Mesendoderm (in vitro differentiated cells): Measurements from ENCODE around the gene STPG3. TPM values are rescaled to one million over a fixed set of nuclear protein-coding genes. Genes with fewer than 3 reads are reported as not detected.
A peak's percentile ranks its signal among the peaks of the same experiment; 100 is the strongest.

Experiments
- DNase-seq: peaks from one replicate; pipeline ENCODE4 v3.0.0; 2013
- H2AK5ac ChIP-seq: 2 replicates; pipeline ENCODE4 v1.6.1; 2013; ENCODE audit warnings: low read length, inconsistent platforms
- H2BK120ac ChIP-seq: 2 replicates; pipeline ENCODE4 v1.6.1; 2013; ENCODE audit warnings: low read depth, mild to moderate bottlenecking, low read length, moderate library complexity, mixed read lengths
- H2BK15ac ChIP-seq: replicated peaks from 2 replicates; pipeline ENCODE4 v1.6.1; 2013; ENCODE audit warnings: low read depth, mild to moderate bottlenecking, moderate library complexity
- H2BK5ac ChIP-seq: 2 replicates; pipeline ENCODE4 v1.6.1; 2013; ENCODE audit warnings: low read length, inconsistent platforms
- H3K18ac ChIP-seq: 2 replicates; pipeline ENCODE4 v1.6.1; 2013; ENCODE audit warnings: mild to moderate bottlenecking, low read length, mixed read lengths
- H3K23ac ChIP-seq: one replicate; pipeline ENCODE4 v1.6.1; 2013; ENCODE audit warnings: low read length
- H3K27ac ChIP-seq: 2 replicates; pipeline ENCODE4 v1.5.1; 2013; ENCODE audit warnings: low read depth, mild to moderate bottlenecking, inconsistent platforms, low read length, moderate library complexity
- H3K27me3 ChIP-seq: 2 replicates; pipeline ENCODE4 v1.6.1; 2013; ENCODE audit warnings: low read length, control low read depth, mild to moderate bottlenecking, inconsistent platforms; ENCODE audit not compliant: insufficient read depth, poor library complexity
- H3K36me3 ChIP-seq: 2 replicates; pipeline ENCODE4 v1.6.1; 2013; ENCODE audit warnings: low read length, inconsistent platforms; ENCODE audit not compliant: control insufficient read depth, insufficient read depth
- H3K4ac ChIP-seq: one replicate; pipeline ENCODE4 v1.6.1; 2013; ENCODE audit warnings: low read depth, mild to moderate bottlenecking, low read length, moderate library complexity
- H3K4me1 ChIP-seq: 2 replicates; pipeline ENCODE4 v1.6.1; 2013; ENCODE audit warnings: low read depth, low read length, inconsistent platforms; ENCODE audit not compliant: control insufficient read depth
- H3K4me2 ChIP-seq: 2 replicates; pipeline ENCODE4 v1.6.1; 2013; ENCODE audit warnings: low read length
- H3K4me3 ChIP-seq: 2 replicates; pipeline ENCODE4 v1.5.1; 2013; ENCODE audit warnings: mild to moderate bottlenecking, low read length
- H3K56ac ChIP-seq: one replicate; pipeline ENCODE4 v1.6.1; 2013; ENCODE audit warnings: low read length
- H3K79me1 ChIP-seq: 2 replicates; pipeline ENCODE4 v1.6.1; 2013; ENCODE audit warnings: low read length, inconsistent platforms
- H3K79me2 ChIP-seq: 2 replicates; pipeline ENCODE4 v1.6.1; 2013; ENCODE audit warnings: mild to moderate bottlenecking, low read length; ENCODE audit not compliant: control insufficient read depth, insufficient read depth
- H3K9ac ChIP-seq: 2 replicates; pipeline ENCODE4 v1.6.1; 2013; ENCODE audit warnings: low read length, inconsistent platforms
- H4K5ac ChIP-seq: one replicate; pipeline ENCODE4 v1.6.1; 2013; ENCODE audit warnings: low read length
- H4K8ac ChIP-seq: one replicate; pipeline ENCODE4 v1.6.1; 2013; ENCODE audit warnings: low read depth, mild to moderate bottlenecking, control low read depth, low read length, moderate library complexity
- WGBS: extraction: QIAGEN DNeasy Blood & Tissue Kit; methylation state at CpG from one replicate; pipeline ENCODE4 v1.1.7; 2013; ENCODE audit warnings: low lambda C conversion rate, missing lambda C conversion rate; ENCODE audit not compliant: insufficient coverage; ENCODE audit errors: extremely low coverage; 5-methylcytosine and 5-hydroxymethylcytosine counted together
- polyA plus RNA-seq, 2 experiments: library from polyadenylated mRNA; stranded (reverse); fragments of 200-250 nt; gene quantifications; one replicate each; pipeline ENCODE4 v1.2.3, GENCODE V29; 2013

The STPG3 gene
- polyA plus RNA-seq (2013, experiment 1 of 2), result 0.14 TPM
- polyA plus RNA-seq (2013, experiment 2 of 2), result 0.15 TPM

- Histone ChIP-seq H3K9ac (peak within 1 kb of the TSS; percentile 38), H3K56ac (peak within 1 kb of the TSS; percentile 74), H3K23ac (peak within 1 kb of the TSS; percentile 89), H4K8ac (no peak within 1 kb of the TSS), H3K79me2 (peaks cover 8% of the 10 kb centered on the region), H3K27ac (no peak within 1 kb of the TSS), H2BK15ac (no peak within 1 kb of the TSS), H2AK5ac (peak within 1 kb of the TSS; percentile 96), H3K36me3 (no peaks in the 10 kb centered on the region), H3K18ac (no peak within 1 kb of the TSS), H3K4me1 (peaks cover 9% of the 10 kb centered on the region), H4K5ac (no peak within 1 kb of the TSS), H3K27me3 (no peaks in the 10 kb centered on the region), H2BK5ac (no peak within 1 kb of the TSS), H3K4ac (no peak within 1 kb of the TSS), H3K4me2 (no peak within 1 kb of the TSS), H2BK120ac (no peak within 1 kb of the TSS), H3K4me3 (no peak within 1 kb of the TSS), H3K79me1 (peaks cover 2% of the 10 kb centered on the region)
- WGBS, result no CpG with 5 or more reads among the region's 4 CpGs
- DNase-seq, result no peak
These were observed at the start of gene STPG3 for GRCh38 chr9:137251194-137251461. STPG3 (plus strand) TSS chr9:137251286; CDS start chr9:137251287, 1 bp downstream.

GRCh38 chr9:137202966-137203365, 48.1 kb upstream of the STPG3 start:
- H3K18ac ChIP-seq, result no peak overlapping the region
- H3K36me3 ChIP-seq, result peaks cover 3% of the 10 kb centered on the region
- no peak for DNase-seq
- peaks cover 42% of the 10 kb centered on the region for H3K79me1 ChIP-seq
- no peak overlapping the region for H2AK5ac ChIP-seq
- H4K8ac ChIP-seq, result no peak overlapping the region
- H2BK120ac ChIP-seq, result no peak overlapping the region
- peaks cover 33% of the 10 kb centered on the region for H3K79me2 ChIP-seq
- no peak overlapping the region for H3K4me3 ChIP-seq
- H4K5ac ChIP-seq, result no peak overlapping the region
- H3K4me1 ChIP-seq, result peaks cover 6% of the 10 kb centered on the region
- no peak overlapping the region for H3K23ac ChIP-seq
- no peak overlapping the region for H2BK5ac ChIP-seq
- H2BK15ac ChIP-seq, result no peak overlapping the region
- no peak overlapping the region for H3K27ac ChIP-seq
- no peak overlapping the region for H3K56ac ChIP-seq
- H3K9ac ChIP-seq, result no peak overlapping the region
- no CpG with 5 or more reads among the region's 8 CpGs for WGBS
- H3K4ac ChIP-seq, result no peak overlapping the region
- no peak overlapping the region for H3K4me2 ChIP-seq
- no peaks in the 10 kb centered on the region for H3K27me3 ChIP-seq

- Histone ChIP-seq H2AK5ac (no peak overlapping the region), H4K8ac (no peak overlapping the region), H3K23ac (no peak overlapping the region), H2BK5ac (no peak overlapping the region), H3K79me1 (peaks cover 35% of the 10 kb centered on the region), H3K36me3 (peaks cover 3% of the 10 kb centered on the region), H4K5ac (no peak overlapping the region), H3K4me2 (peak overlapping the region; percentile 88), H2BK120ac (no peak overlapping the region), H3K27me3 (no peaks in the 10 kb centered on the region), H3K56ac (peak overlapping the region; percentile 96), H3K9ac (peak overlapping the region; percentile 96), H3K27ac (no peak overlapping the region), H3K4me1 (peaks cover 6% of the 10 kb centered on the region), H3K18ac (no peak overlapping the region), H3K4me3 (peak overlapping the region; percentile 87), H3K4ac (no peak overlapping the region), H2BK15ac (no peak overlapping the region), H3K79me2 (peaks cover 31% of the 10 kb centered on the region)
- DNase-seq, result no peak
- no CpG with 5 or more reads among the region's 21 CpGs for WGBS
These were observed 46.4 kb upstream of the STPG3 start for GRCh38 chr9:137204731-137205125.

- peak within 1 kb of the TSS; percentile 98 for H3K4me3 ChIP-seq
- peak within 1 kb of the TSS; percentile 98 for H3K56ac ChIP-seq
- H2BK5ac ChIP-seq, result no peak within 1 kb of the TSS
- H3K36me3 ChIP-seq, result peaks cover 3% of the 10 kb centered on the region
- H3K27me3 ChIP-seq, result no peaks in the 10 kb centered on the region
- no peak within 1 kb of the TSS for H4K8ac ChIP-seq
- H3K9ac ChIP-seq, result peak within 1 kb of the TSS; percentile 96
- peak within 1 kb of the TSS; percentile 33 for H3K27ac ChIP-seq
- H3K18ac ChIP-seq, result peak within 1 kb of the TSS; percentile 63
- WGBS, result no CpG with 5 or more reads among the region's 98 CpGs
- DNase-seq, result peak; percentile 91
- H3K4ac ChIP-seq, result peak within 1 kb of the TSS; percentile 82
- no peak within 1 kb of the TSS for H4K5ac ChIP-seq
- H2BK15ac ChIP-seq, result no peak within 1 kb of the TSS
- H3K23ac ChIP-seq, result no peak within 1 kb of the TSS
- H3K79me2 ChIP-seq, result peaks cover 31% of the 10 kb centered on the region
- H2AK5ac ChIP-seq, result peak within 1 kb of the TSS; percentile 38
- peak within 1 kb of the TSS; percentile 88 for H3K4me2 ChIP-seq
- H2BK120ac ChIP-seq, result no peak within 1 kb of the TSS
- H3K79me1 ChIP-seq, result peaks cover 35% of the 10 kb centered on the region
- H3K4me1 ChIP-seq, result peaks cover 6% of the 10 kb centered on the region
These were observed 45.7 kb upstream of the STPG3 start, which contains the start of the genes NDOR1 and TMEM203 for GRCh38 chr9:137205126-137206069. NDOR1 (plus strand) TSS chr9:137205700; CDS start chr9:137205778, 78 bp downstream. TMEM203 (minus strand) TSS chr9:137205648; CDS start chr9:137205414, 234 bp downstream.

- Histone ChIP-seq H3K4ac (no peak overlapping the region), H4K5ac (no peak overlapping the region), H2BK15ac (no peak overlapping the region), H3K36me3 (peaks cover 3% of the 10 kb centered on the region), H4K8ac (no peak overlapping the region), H2AK5ac (no peak overlapping the region), H3K56ac (peak overlapping the region; percentile 46), H3K79me1 (peaks cover 34% of the 10 kb centered on the region), H3K79me2 (peaks cover 31% of the 10 kb centered on the region), H3K23ac (no peak overlapping the region), H3K18ac (no peak overlapping the region), H3K4me2 (no peak overlapping the region), H2BK5ac (no peak overlapping the region), H3K4me3 (no peak overlapping the region), H3K27me3 (no peaks in the 10 kb centered on the region), H3K27ac (no peak overlapping the region), H3K4me1 (peaks cover 6% of the 10 kb centered on the region), H2BK120ac (no peak overlapping the region), H3K9ac (peak overlapping the region; percentile 96)
- DNase-seq, result no peak
- WGBS, result no CpG with 5 or more reads among the region's 7 CpGs
These were observed 44.5 kb upstream of the STPG3 start for GRCh38 chr9:137206602-137207001.
